Islet precursor cell (in vitro differentiated cells): Measurements from ENCODE around the gene MGMT.

ENCODE experiments used
- DNase-seq: peaks from one replicate; pipeline ENCODE4 v3.0.0-alpha.2; 2018

MGMT gene

DNA sequence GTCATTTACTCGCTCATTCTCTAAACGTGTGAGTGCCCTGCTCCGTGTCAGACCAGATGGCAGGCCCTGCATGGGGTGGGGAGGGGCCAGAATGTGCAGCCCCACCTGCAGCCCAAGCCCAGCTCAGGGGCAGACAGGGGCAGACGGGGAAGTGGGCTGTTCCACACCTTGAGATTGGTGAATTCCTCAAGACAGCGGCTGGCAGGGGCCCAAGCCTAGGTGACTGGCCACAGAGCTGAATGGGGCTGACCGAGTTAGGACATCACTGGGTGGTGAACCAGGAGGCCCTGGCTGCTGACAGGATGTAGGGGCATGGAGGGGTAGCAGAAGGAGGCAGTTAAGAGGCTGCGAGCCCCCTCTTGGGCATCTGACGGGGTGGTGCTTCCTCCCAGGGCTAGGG lies 79.1 kb downstream of the MGMT start:
- peak; percentile 52 for DNase-seq

DNA sequence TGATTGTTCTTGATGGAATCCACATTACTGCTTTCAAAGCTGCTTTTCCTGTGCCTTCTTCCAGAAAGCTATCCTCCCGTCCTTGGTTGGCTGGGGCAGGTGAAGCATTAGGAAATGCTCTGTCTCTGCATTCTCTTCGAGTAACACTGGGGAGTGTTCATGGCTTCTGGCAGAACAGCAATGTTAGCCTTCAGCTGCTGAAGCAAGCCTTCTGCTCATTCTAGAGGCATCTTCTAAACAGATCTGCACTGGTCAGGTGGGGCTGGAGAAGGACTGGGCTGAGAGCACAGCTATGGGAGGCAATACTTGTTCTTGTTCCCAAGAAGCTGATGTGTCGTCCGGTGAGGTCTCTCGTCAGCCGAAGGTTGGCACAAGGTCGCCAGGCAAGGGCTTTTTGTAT lies 80.6 kb downstream of the MGMT start:
- no peak for DNase-seq

DNA sequence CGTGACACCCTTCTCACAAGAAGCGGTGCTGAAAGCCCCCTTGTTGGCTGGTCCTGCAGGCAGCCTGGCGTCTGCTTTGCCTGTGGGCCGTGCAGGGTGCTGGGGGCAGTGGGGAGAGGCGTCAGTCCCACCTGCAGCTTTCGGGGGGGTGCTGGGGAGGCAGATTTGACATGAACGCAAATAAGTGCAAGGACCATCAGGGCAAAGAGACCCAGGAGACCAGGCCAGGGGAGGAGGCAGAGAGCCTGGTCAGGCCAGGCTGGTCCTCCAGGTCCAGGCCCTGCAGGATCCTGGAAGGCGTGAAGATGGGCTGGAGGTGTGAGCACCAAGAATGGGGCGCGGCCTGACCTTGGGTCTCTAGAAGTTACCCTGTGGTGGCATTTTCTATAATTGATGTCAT lies 81.6 kb downstream of the MGMT start:
- DNase-seq = no peak

DNA sequence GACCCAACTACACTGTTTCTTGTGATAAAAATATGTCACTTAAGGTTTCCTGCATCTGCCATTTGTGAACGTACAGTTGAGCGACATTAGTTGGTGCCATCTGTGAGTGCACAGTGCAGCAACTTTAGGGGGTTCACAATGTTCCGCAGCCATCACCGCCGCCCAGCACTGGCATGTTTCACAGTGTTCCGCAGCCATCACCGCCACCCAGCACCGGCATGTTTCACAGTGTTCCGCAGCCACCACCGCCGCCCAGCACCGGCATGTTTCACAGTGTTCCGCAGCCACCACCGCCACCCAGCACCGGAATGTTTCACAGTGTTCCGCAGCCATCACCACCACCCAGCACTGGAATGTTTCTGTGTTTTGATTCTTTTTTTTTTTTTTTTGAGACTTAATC lies 83.0 kb downstream of the MGMT start:
- no peak for DNase-seq

DNA sequence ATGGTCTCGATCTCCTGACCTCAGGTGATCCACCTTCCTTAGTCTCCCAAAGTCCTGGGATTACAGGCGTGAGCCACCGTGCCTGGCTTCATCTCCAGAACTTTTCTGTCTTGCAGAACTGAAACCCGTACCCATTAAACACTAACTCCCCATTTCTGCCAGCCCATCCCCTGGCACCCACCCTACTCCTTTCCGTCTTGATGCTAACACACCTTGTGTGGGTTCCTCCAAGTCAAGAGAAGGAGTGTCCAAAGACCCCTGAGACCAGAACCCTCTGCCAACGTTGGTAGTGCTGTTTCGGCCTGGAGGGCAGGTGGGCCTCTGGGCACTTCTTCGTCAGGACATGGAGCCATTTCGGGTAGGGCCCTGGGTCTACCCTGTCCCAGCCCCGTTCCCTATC lies 83.6 kb downstream of the MGMT start:
- no peak for DNase-seq

DNA sequence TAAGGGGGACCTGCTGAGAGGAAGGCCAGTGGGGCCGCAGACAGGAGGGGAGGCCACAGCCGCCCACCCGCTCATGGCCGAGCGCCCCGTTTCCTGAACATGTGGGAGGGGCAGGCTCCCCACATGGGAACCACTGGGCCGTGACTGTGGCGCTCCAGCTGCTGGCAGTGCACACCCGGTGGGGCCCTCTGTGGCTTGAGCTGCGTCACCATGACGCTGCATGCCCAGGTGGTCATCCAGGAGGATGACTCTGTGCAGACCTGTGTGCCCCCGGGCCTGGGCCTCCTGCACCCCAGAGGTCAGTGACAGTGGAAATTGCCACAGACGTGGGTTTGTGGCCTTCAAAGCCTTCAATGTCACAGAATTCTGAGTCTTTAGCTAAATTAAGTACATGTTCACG lies 85.1 kb downstream of the MGMT start:
- DNase-seq = no peak

DNA sequence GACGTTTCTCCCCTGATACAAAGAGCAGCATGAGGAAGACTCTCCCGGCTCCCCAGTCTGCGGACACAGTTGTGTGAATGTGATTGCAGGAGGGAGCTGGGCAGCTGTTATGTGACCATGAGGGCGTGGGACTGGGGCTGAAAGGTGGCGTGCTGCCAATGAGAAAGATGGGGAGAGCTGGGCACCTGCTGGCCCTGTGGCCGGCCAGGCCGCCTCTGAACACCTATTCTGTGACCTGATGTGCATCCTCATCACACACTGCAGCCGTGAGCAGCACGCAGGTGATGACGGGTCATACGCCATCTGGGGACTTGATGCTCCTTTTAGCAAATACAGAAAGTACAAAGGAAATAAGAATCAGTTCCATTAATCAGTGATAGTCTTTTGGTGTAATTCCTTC lies 86.9 kb downstream of the MGMT start:
- no peak for DNase-seq

DNA sequence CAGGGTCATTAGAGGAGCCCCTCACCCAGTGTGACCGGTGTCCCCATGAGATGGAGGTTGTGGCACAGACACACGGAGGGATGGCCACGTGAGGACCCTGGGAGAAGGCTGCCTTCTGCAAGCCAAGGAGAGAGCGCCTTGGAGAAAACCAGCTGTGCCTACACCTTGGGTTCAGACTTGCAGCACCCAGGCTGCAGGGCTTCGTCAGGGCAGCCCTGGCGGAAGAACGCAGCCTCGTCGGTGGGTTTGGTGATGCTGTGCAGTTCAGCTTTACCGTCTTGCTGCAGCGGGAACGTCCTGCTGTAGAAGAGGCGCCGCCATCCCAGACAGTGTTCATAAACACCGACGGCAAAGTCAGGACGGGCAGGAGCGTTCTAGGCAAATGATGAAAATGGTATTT lies 89.3 kb downstream of the MGMT start:
- no peak for DNase-seq

DNA sequence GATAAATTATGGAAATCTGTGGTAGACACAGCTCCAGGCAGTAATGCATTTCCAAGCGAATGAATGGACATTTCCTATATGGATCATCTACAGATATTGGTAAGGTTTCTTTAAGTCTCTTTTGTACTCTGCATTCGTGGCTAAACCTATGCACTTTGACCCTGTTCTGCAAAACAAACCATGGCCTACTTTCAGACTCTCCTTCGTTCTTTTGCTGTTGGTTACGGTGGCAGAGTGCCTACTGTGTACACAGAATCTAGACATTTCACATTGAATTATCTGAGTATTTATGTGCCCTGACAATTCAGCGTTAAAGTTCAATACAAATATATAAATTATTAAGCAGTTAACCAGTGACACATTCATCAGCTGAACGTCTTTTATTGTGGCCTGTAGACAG lies 93.3 kb downstream of the MGMT start:
- no peak for DNase-seq

DNA sequence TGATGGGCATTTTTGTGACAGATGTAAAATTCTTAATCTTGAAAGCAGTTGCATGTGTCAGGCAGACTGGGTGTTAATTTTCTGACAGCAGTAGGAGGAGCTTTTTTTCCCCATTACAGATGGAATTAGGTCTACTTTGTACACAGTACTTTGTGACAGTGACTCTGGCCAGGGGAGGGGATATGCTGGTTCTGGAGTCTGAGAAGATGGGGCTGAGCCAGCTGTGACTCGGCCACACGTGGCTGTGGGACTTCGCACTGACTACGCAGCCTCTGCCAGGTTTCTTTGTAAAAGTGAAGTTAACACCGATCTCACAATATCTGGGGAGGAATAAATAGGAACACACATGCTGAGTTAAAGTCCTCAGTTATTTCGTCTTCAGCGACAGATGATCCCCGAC lies 95.4 kb downstream of the MGMT start:
- no peak for DNase-seq

DNA sequence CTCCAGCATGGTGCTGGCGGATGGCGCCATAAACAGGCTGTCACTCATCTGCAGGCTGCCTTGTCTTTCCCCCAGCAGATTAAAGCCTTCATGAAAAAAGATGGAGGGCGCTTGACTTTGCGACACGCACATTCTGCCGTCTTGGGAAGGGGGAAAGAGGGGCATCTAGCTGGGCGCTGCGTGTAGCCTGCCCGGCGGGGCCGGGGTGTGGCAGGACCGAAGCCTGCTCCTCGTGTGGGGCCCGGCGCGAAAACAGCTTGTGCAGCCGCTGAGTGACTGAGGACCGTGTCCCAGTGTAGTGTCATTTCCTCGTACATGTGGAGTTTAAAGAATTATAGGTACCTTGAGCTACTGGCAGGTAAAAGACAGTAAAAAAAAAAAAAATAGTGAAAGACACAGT lies 97.9 kb downstream of the MGMT start:
- no peak for DNase-seq

DNA sequence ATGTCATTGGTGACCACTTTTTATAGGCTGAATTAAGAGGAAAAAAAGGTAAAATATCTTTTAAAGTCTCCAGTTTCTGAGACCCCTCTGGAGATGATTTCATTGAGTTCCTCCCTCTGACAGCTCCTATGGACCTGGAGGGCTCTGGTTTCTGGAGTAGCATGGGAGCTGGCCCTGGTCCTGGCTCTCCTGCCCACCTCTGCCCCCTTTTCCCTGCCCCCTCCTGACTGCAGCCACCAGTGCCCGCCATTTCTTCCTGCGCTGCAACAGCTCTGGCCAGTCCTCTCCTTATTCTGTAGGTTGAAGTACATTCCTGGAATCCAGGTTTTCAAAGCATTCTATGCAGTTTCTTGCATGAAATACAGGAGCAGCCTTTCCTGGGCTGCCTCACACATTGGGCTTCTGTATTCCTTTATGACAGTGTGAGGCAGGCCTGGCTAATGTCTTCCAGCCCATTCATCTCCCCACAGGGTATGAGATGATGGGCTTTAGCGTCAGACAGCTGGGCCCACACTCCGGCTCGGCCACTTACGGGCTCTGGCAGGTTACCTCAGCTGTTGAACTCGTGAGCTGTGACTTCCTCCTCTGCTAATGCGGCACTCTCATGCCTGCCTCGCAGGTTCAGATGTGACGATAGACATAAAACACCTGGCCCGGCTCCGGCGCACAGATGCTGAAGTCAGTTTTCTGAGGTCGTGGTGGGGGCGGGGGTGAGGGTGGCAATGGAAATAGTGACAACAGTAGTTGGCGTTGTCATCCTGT lies 101.7 kb downstream of the MGMT start:
- peak; percentile 64 for DNase-seq

DNA sequence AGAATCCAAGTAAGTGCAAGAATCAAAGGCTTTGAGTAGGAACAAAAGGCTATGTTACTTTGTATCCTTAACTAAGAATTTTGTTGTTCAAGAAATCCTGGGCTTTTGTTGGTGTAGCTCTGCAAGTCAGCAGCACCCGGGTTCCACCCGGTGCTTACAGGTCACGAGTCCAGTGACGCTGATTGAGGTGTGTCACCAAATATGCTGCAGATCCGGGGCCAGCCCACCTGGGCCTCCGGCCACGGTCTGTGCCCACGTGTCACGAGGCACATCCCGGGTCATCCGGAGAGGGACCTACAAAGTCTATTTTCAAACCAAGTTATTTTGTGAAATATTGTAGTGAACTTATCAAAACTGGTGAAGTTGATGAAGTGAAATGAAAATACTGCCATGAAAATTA lies 103.1 kb downstream of the MGMT start:
- DNase-seq = no peak

DNA sequence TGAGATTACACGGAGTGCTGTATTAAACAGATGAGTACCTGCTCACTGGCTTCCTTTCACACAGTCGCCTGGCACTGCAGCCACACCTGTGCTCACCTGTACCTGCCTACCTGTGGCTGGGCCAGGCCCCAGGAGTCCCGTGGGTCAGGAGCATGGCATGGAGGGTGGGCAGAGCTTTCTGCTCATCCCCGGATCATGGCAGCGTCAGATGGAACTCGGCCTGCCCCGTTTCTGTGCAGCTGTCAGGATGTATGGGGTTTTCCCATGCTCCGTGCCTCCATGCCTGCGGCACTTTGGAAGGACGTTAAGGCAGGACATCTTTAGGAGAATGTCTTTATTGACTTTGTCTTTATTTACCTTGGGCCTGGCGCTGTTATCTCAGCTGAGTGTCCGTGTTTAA lies 112.2 kb downstream of the MGMT start:
- DNase-seq = no peak

DNA sequence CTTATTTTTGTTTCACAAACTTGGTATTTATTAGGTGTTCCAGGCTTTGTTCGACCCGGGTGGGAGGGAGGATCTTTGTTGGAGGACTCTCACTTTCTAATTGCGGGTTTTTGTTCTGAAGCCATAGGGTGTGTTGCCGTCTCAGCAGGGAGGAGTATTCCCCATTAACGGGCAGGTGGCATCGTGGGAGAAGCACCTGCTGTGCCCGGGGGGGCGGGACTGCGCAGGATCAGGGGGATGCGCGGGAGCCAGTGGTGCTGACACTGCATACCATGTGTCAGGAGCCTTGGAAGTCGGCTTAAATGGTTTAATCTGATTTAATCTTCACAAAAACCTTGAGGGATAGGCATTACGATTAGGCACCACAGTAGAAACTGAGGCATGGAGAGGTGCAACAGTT lies 113.0 kb downstream of the MGMT start:
- DNase-seq = no peak

DNA sequence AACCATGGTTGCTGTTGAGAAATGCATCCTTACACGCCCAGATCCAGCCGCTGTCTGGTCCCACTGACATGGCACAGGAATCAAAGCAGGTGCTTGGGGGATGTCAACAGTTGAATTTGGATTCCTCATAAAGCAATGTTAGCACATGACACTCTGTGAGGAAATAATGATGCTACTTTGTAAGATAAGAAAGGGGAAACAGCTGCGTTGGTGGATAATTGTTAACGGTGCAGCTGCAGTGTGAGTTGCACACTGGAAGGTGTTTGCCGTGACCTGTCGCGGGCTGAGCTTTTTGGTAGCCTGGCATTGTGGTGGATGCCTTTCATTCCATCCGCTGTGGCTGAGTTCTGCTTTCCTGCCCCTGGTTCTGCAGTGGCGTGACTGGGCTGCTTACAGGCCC lies 113.9 kb downstream of the MGMT start:
- no peak for DNase-seq

DNA sequence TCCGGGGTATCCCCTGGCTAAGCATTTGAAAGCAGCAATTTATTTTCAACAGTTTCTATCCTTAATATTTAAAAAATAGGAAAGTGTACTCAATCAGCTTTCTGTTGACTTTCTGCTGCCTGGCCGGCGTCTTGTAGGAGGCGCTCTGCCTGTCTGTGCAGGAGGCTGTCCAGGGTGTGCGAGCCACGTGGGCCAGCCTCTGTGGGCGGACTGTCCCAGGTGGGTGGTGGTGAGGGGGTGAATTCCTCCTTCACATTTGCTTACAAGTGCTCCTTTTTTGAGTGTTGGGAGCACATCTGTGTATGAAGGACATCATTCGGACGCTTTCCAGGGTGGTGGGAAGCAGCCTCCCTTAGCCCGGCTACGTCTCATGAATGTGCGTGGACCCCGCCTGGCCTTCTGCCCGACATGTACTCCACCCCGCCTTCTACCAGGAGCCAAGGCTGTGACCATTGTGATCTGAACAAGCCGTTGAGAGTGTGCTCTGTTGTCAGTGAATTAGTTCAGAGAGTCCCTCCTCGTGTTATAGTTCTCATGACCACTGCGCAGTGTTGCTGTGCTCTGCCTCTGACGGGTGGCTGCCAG lies 114.9 kb downstream of the MGMT start:
- DNase-seq = no peak

DNA sequence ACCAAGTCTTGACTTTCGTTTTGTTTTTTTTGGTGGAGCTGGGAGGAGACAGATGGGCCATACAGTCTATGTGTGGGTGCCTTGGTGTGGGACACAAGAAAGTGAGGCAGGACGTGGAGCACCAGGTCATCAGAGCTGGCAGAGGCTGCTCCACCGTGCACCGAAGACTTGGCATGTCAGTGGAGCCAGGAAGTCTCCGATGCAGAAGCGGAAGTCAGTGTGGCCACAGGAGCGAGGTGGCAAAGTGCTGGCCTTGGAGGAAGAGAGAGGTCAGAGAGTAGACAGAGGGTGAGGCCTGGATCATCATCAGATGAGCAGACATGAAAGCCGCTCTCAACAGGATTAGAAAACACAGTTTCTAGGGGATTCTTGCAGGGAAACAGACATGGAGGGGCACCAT lies 116.8 kb downstream of the MGMT start:
- no peak for DNase-seq

DNA sequence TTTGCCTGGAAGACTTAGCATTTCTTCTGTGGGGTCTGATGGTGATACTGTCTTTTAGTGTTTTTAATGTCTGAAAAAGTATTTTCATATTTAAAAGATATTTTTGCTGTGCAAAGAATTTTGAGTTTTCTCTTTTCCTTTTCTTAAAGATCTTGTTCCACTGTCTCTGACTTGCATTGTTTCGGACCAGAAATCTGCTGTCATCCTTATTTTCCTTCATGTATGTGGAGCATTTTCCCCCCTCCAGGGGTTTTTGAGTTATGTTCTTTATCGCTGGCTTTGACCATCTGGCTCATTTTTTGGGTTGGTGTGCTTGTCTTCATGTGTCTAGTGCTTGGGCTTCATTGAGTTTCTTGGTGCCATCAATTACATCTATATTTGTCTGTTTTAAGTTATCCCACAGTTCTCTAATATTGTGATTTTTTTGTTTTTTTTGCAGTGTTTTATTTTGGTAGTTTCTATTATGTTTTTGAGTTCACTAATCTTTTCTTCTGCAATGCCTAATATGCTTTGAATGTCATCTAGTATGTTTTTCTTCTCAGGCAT lies 119.9 kb downstream of the MGMT start:
- DNase-seq = no peak

DNA sequence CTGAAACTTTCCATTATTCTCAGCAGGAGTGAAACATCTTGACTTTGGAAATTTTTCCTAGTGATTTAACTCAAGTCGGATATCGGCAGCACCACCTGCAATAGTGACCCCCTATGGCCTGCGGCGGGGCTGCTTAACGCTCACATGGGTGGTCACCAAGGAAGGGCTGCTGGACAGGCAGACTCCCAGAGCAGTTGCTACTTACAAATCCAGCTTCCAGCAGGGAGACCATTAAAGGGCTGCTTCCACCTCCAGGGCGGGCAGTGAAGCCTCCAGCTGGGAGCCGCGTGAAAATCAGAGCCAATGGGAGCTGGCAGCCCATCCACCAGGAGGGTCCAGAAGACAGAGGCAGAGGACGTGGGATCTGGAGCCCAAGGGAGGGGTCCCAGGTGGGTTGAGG lies 122.5 kb downstream of the MGMT start:
- no peak for DNase-seq

DNA sequence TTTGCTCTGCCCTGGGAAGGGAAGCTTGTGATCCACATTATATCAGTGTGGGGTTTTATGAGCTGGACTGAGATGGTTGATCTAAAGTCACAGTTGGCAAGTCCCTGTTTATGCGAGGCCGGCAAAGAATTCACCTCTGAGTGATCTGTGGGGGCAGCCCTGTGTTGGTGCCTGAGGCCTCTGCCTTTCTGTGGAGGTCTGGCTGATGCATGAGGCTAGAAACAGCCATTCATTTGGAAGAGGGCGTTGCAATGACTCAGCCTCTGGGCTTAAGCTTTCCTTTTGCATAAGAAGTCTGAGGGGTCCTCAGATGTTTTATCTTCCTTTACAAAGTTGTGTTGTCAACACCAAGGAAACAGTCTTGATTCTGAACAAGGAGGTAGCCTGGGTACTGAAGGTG lies 126.9 kb downstream of the MGMT start:
- peak; percentile 71 for DNase-seq

DNA sequence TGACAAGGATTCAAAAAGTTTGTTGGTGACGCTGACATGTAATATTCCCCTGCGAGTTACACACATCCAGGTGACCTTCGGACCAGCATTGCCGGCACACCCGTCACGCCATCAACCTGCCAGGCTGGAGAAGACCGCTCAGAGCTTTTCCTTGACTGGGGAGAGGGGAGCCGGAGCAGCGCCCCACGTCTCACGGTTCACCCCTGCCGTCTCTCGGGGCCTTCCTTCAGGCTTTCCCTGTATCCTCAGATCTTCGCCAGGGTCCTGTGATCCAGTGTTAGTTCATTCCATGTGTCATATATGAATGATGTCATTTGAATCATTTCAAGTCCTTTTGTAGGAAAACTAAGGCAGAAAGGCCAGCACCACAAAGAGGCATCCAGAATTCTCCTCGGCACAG lies 127.8 kb downstream of the MGMT start:
- DNase-seq = no peak

DNA sequence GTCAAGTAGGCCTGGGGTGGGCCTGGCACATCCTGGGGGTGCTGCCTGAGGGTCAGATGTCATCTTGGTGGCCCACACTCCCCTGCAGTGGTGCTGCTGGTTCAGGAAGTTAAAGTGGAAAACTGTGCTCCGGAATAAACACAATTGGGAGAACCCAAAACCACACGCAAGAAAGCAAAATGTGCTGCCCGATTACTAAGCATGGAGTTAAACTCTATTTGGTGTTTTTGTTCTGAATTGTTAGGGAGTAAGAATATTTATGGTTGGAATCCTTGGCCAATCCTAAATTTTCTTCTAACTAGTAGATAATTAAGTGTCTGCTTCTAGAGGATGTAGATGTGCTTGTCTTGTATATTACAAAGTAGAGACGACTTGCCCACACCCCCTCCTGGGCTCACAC lies 131.4 kb downstream of the MGMT start:
- DNase-seq = no peak

DNA sequence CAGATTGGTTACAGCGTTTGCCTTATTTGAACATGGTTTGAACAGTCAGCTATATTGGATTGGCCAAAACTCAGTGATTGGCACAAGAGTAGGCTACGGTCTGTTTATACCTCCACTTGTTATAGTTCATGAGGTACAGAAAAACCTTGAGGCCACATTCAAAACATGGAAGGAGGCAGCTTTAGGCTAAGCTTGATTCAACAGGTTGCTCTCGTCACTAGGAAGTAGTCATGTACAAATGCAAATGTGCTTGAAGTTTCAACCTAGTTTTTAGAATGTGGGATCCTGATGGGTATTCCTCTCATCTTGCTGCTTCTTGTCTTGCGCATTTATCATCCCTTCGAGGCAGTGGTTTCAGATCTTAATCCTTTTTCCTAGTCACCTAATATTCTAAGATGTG lies 132.1 kb downstream of the MGMT start:
- no peak for DNase-seq

DNA sequence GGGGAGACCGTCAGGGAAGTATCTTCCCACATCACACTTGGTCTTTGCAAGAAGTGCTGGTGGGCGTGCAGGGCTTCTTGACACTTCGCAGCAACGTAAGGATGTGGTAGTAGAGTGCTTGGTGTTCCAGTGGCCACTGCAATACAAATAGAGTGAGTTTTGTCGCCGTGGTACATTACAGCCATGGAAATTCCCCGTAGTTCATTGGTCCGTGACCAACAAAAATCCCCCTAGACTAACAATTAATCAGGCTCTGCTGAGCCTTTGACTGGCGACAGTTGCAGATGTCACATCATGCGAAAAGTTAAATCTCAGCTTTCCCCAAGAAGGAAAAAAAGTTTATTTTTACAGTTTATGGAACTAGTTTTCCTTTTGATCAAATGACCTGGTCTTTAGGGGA lies 134.7 kb downstream of the MGMT start:
- DNase-seq = no peak
